ENCODE results near the gene STEAP1.

Gene STEAP1

DNA sequence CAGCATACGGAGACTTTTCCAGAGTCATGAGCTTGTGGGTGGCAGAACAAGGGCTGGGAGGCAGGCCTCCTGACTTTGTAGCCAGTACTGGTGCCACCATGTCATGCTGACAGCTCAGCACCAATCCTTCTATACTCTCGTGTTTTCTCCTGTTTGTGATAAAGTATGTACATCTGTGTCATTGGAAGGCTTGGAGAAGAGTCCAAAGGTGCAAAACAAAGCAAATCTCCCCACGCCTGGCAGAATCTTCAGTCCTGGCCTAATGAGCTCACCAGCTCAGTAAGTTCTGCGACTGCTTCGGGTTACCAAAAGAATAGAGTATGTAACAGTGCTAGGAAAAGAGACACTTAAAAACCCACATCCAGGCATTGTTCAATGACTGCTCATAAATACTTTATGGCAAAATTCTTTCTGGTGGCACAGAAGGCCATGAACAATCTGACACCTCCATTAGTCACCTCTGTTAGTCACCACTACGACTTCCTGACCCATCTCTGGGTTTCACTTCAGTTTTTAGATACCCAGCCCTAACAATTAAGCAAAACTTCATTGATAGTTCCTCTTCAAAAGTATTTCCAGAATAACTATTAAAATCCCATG lies 24.5 kb downstream of the STEAP1 start:
- TF ChIP-seq GATA3 (IDR thresholded peaks at IDR 0.05; ENCODE audit: low read depth, low read length) (no peak), GATA2 (IDR thresholded peaks at IDR 0.05; ENCODE audit: low read depth, low read length) (no peak)

DNA sequence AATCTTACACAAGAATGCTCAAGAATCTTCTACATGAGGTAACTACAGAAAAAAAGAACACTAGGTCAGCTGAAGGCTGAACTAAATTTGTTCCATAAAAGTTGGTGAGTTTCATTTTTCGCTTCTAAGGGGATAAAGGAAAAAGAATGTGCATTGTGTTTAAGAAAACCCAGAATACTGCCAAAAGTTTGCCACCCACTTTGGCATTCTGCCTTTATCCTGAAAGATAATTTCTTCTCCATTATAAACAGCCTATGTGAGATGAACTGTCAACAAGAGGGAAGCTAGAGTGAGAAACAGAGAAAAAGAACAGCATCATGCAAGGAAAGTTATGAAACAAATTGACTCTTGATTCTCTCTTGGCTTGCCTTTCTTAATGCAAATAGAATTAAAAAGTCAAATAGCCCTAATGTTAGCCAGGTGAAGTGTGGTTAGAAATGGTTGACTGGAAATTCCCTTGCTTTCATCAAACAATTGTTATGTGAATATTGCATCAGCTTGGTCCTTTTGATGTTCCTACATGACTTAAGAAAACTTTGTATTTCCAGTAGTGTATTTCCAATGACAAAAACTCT lies 25.8 kb downstream of the STEAP1 start:
- TF ChIP-seq GATA2 (IDR thresholded peaks at IDR 0.05; ENCODE audit: low read depth, low read length) (no peak), GATA3 (IDR thresholded peaks at IDR 0.05; ENCODE audit: low read depth, low read length) (no peak)

DNA sequence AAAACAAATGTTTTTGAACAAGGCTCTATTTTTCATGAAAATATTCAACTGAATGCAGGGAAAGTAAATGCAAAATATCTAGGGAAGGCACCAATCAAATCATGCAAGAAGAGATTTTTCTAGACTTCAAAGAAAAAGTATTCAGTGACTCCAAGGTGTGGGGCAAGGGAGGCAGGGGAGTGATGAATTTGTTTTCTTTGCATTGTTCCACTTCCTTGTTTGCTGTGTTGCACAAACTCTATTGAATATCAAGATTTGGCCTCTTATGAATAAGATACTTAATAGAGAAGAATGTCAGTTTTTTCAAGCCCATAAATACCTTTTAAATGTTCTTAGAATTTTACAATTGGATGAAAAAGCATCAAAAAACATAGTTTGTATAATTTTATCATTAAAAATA lies 26.4 kb downstream of the STEAP1 start:
- no peak for TF ChIP-seq GATA2 (IDR thresholded peaks at IDR 0.05; ENCODE audit: low read depth, low read length)
- no peak for TF ChIP-seq GATA3 (IDR thresholded peaks at IDR 0.05; ENCODE audit: low read depth, low read length)

DNA sequence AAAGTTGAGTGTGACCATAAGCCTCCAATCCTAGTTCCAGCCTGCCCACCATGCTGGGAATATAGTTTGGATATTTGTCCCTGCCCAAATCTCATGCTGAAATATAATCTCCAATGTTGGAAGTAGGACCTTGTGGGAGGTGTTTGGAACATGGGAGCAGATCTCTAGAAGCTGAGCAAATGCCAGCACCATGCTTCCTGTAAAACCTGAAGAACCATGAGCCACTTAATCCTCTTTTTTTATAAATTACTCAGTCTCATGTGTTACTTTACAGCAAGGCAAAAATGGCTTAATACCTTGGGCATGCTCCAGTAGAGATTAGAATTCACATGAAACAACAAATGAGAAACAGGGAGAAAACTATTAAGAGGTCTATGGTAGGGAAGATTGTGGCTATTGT lies 27.2 kb downstream of the STEAP1 start:
- TF ChIP-seq GATA3 (IDR thresholded peaks at IDR 0.05; ENCODE audit: low read depth, low read length): no peak
- TF ChIP-seq GATA2 (IDR thresholded peaks at IDR 0.05; ENCODE audit: low read depth, low read length): no peak

DNA sequence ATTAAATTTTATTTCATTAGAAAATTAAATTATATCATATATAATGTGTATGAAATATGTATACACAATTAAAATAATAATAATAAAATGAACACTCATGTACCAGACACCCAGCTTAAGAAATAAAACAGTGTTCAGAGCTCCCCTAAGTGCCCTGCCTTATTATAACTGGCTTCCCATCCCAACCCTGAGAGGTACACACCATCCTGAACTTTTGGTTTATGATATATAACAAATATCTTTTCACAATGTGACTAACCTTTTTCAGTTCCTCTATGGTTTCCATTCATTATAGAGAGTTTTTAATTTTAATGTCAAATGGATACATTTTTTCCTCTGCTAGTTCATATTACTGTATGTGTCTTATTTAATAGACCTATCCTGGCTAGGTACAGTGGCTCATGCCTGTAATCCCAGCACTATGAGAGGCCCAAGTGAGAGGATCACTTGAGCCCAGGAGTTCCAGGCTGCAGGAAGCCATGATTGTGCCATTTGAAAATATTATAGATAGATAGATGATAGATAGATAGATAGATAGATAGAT lies 33.3 kb downstream of the STEAP1 start:
- TF ChIP-seq GATA2 (IDR thresholded peaks at IDR 0.05; ENCODE audit: low read depth, low read length): no peak
- no peak for TF ChIP-seq GATA3 (IDR thresholded peaks at IDR 0.05; ENCODE audit: low read depth, low read length)

DNA sequence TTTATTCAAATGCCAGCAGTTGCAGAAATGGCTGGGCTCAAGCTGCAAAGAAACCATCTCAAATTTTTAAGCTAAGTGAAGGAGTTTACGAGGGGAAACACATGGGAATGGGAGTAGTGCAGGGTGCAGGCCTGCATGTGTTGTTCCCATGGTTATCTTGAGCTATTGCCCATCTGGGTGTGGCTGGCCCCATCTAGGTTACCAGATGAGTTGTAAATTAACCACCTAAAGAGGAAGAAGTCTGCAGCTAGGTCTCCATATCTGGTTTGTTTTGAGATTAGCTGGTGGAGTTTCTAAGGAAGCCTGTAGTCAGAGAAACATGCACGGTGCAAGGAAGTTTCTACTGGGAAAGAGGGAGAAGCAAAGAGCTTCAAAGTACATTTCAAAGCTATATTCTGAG lies 34.0 kb downstream of the STEAP1 start:
- TF ChIP-seq GATA2 (IDR thresholded peaks at IDR 0.05; ENCODE audit: low read depth, low read length) (no peak), GATA3 (IDR thresholded peaks at IDR 0.05; ENCODE audit: low read depth, low read length) (no peak)

DNA sequence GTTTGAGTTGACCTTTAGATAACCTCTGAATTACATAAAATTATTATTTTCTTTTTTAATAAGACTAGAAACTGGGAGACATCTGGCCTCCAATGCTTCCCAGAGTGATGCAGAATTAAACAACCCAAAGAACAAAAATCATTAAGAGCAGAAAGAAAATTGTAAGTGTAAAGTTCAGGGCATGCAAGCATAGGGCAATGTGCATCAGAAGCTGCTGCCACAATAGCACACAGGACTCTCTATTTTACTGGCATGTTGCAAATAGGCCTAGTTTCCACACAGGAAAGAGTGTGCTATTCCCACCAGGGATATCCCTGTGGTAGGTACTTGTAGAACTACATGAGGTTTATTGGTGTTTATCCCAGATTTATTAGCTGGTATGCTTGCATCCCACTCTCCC lies 36.7 kb downstream of the STEAP1 start:
- TF ChIP-seq GATA2 (IDR thresholded peaks at IDR 0.05; ENCODE audit: low read depth, low read length) (no peak), GATA3 (IDR thresholded peaks at IDR 0.05; ENCODE audit: low read depth, low read length) (no peak)

DNA sequence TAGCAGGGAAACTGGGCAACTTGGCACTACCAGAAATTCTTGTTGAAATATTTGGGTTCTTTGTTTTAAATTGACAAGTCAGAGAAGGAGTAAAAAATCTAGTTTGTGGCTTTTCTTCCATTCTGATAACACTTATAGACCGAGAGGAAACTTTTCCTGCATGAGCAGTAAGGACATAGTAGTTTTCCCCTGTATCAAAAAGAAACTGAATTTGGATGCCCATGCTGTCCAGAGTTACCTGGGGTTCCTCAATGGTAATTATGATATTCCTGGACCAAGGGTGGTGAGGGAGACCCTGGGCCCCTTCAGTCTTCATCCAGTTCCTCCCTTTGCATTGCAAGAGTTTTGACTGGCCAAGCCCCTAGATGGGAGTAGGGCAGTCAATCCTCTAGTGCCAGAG lies 37.4 kb downstream of the STEAP1 start:
- TF ChIP-seq GATA3 (IDR thresholded peaks at IDR 0.05; ENCODE audit: low read depth, low read length) (no peak), GATA2 (IDR thresholded peaks at IDR 0.05; ENCODE audit: low read depth, low read length) (no peak)

DNA sequence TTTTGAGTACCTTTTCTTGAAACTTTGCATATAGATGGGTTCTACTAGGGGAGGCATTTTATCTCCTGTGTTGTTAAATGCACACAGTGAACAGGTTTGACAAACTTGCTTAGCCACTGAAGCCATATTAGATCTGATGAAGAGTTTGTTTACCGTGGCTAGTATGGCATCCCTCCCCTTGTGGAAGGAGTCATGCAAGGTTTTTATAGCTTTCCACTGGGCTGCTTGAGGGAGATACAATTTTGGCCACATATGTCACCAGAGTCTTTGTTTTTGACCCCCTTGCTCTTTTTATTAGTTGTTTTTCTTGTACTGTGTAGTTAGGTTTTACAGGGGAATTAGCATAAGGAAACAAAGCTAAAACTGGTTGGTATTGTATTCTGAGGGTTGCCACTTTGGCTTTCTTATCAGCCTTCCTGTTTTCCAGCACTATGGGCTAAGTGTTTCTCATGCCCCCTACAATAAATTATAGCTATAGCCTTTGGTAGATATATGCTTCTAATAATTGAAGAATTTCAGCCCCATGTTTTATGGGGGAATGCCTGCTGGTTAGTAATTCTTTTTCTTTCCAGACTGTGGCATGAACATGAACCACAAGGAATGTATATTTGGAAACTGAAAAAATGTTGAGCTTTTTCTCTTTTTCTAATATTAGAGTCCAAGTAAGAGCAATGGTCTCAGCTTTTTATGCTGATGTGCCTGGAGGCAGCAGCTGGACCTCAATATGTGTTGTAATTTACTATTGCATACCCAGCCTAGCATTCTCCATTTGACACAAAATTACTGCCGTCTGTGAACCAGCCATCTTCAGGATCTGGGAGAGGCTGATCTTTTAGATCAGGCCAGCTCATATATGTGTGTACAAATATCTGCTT lies 38.8 kb downstream of the STEAP1 start:
- TF ChIP-seq GATA3 (IDR thresholded peaks at IDR 0.05; ENCODE audit: low read depth, low read length) (no peak), GATA2 (IDR thresholded peaks at IDR 0.05; ENCODE audit: low read depth, low read length) (no peak)

DNA sequence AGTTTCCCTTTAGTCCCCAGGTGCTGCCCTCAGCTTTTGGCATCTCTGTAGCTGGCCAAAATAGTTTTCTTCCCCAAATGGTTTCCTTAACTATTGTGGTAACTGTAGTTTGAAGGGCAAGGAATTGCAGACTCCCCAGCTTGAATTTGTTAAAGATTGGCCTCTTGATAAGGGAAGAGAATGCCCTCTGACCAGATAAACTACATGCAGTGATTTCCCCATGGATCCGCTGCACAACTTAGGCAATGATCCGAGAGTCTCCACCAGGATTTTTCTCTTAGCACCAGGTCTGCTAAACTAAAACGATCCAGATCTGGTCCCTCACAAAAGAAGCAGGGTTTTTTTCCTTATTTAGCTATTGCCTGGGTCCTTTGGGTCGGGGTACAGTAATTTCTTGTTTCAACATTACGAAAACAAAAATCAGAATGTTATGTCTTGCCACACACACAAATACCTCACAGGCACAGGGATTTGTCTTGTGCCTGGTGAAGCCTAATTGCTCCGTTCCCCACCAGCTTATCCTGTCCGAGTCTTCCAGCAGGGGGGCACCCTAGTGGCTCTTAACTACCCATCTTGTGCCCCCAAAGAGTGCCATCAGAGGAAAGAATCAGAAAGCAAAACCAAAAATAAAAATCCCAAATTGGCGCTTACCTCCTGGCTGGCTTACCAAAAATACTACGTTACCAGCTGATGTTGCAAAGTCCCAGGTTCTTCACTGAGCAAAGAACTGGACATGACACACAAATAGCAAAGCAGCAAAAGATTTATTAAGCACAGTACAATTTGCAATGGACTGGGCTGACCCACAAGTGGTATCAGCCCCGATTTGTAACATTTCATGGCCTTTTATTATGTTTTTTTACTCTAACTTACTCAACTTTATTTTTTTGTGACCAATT lies 40.9 kb downstream of the STEAP1 start:
- TF ChIP-seq GATA3 (IDR thresholded peaks at IDR 0.05; ENCODE audit: low read depth, low read length) (no peak), GATA2 (IDR thresholded peaks at IDR 0.05; ENCODE audit: low read depth, low read length) (no peak)

DNA sequence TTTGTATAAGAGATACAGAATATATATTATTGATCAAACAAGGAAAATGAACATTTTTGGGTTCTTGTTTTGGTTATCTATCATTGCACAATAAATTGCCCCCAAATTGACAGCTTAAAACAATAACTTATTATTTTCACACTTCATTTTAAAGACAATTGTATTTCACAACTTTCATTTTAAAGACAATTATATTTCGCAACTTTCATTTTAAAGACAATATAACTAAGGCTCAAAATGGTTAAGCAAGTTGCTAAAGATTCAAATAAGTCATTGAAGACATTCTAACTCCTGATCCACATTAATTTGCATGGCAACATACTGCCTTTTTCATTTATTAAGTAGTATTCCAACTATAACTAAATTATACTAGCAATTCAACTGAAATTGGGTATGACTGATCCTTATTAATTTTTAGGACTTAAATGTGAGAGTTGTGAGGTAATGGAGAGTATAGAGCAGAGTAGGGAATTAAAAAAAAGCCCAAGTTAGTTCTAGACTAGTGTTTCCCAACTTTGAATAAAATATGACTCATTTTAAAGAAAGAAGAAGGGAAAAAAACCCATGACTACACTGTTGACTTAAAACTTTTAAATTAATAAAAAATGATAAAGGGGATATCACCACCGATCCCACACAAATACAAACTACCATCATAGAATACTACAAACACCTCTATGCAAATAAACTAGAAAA lies 47.4 kb downstream of the STEAP1 start:
- TF ChIP-seq GATA3 (IDR thresholded peaks at IDR 0.05; ENCODE audit: low read depth, low read length): no peak
- TF ChIP-seq GATA2 (IDR thresholded peaks at IDR 0.05; ENCODE audit: low read depth, low read length): no peak

DNA sequence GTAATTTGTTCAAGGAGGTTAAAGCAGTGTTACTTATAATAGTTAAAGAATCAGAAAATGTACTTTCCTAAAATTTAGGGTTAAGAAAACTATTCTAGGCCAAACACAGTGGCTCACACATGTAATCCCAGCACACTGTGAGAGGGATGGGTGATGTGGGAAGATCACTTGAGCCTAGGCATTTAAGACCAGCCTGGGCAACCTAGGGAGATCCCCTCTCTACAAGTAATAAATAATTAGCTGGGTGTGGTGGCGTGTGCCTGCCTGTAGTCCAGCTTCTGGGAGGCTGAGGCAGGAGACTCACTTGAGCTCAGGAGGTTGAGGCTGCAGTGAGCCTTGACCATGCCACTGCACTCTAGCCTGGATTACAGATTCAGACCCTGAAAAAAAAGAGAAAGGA lies 53.7 kb downstream of the STEAP1 start:
- TF ChIP-seq GATA2 (IDR thresholded peaks at IDR 0.05; ENCODE audit: low read depth, low read length): no peak
- TF ChIP-seq GATA3 (IDR thresholded peaks at IDR 0.05; ENCODE audit: low read depth, low read length): no peak

DNA sequence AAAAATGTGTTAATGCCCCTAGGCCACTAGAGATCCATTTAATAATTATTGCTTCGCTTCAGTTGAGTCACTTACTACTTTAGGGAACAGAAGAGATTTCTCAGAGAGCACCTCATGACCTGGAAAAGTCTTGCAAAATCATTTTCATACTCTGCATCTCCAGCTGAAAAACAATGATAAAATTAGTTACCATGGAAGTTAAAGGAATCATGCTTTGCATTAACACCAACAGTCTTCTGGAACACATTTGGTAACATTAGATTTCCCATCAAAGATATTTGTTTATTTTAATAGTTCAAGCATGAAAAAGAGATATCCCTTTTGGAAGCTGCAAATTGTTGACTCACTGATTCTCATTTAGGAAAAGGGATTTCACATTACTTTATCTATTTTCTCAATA lies 55.5 kb downstream of the STEAP1 start:
- TF ChIP-seq GATA2 (IDR thresholded peaks at IDR 0.05; ENCODE audit: low read depth, low read length) (no peak), GATA3 (IDR thresholded peaks at IDR 0.05; ENCODE audit: low read depth, low read length) (no peak)
